GM12801 (cell line): ENCODE data around the gene ARHGEF37.

Source experiments
- CTCF ChIP-seq: IDR thresholded peaks from one replicate; pipeline ENCODE4 v1.5.1; 2011; ENCODE audit warnings: control low read depth; ENCODE audit not compliant: insufficient read length; ENCODE audit errors: extremely low read depth

Gene ARHGEF37

GRCh38 chr5:149614034-149614907, 33.0 kb downstream of the ARHGEF37 start:
- TF ChIP-seq CTCF: no peak

- no peak for TF ChIP-seq CTCF
These were observed 34.7 kb downstream of the ARHGEF37 start for GRCh38 chr5:149615976-149616375.

DNA sequence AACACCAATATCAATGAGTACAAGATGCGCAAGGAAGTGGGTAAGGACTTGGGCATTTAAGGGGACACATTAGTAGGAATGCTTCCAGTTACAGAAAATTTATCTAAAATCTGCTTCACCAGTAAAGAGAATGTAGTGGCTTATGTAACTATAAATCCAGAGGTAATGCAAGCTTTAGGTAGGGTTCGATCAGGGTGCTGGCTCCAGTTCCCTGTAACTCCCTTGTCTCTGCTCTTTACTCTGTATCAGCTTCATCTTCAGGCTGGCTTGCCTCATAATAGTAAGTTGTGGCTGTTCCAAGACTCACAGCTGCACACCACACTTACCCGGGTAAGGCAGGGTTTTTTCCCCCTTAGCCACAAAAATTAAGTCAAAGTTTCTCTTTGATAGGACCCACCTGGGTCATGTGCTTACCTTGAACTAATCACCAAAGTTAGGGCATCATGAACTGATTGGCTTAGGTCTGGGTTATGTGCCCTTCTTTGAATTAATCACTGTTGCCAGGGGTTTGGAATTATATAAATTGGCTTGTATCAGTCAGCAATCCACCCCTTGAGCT, 35.5 kb downstream of the ARHGEF37 start:
- no peak for TF ChIP-seq CTCF

- TF ChIP-seq CTCF: no peak
These were observed 36.5 kb downstream of the ARHGEF37 start for GRCh38 chr5:149617760-149618306.

- no peak for TF ChIP-seq CTCF
These were observed 37.4 kb downstream of the ARHGEF37 start for GRCh38 chr5:149618581-149619248.

DNA sequence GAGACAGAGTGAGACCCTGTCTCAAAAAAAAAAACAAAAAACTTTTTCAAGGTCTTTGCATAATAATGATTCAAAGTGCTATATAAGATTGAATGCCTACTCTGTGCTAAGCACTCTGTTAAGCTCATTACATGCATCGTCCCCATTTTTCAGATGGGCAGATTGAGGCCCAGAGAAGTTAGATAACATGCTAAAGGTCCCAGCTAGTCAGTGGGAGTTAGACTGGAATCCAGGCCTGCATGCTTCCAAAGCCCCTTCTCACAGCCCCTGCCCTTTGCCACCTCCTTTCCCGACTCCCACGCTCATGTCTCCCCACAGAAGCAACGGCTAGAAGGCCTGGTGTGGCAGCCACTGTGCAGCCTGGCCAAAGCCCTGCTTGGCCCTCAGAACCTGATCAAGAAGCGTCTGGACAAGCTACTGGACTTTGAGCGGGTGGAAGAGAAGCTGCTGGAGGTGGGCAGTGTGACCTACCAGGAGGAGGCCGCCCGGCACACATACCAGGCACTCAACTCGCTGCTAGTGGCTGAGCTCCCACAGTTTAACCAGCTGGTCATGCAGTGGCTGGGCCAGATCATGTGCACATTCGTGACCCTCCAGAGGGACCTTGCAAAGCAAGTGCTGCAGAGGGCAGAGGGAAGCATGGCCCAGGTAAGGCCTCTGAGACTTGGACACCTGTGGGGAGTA, 40.3 kb downstream of the ARHGEF37 start:
- no peak for TF ChIP-seq CTCF

- TF ChIP-seq CTCF: no peak
These were observed 41.2 kb downstream of the ARHGEF37 start for GRCh38 chr5:149622466-149622865.
